GM18505 (cell line): Measurements from ENCODE around the gene AKT2.

Experiments
- ATAC-seq: cut with Tn5 transposase; IDR thresholded peaks from one replicate; pipeline ENCODE4 v1.9.1; 2021; ENCODE audit not compliant: unreplicated experiment
- POLR2A ChIP-seq: IDR thresholded peaks from 4 replicates; pipeline ENCODE4 v1.6.1; 2011; ENCODE audit warnings: borderline replicate concordance; ENCODE audit not compliant: insufficient read depth, insufficient read length; ENCODE audit errors: extremely low read depth

Gene AKT2

GRCh38 chr19:40213882-40214570, 71.1 kb downstream of the AKT2 start:
- TF ChIP-seq POLR2A = no peak
- no peak for ATAC-seq

DNA sequence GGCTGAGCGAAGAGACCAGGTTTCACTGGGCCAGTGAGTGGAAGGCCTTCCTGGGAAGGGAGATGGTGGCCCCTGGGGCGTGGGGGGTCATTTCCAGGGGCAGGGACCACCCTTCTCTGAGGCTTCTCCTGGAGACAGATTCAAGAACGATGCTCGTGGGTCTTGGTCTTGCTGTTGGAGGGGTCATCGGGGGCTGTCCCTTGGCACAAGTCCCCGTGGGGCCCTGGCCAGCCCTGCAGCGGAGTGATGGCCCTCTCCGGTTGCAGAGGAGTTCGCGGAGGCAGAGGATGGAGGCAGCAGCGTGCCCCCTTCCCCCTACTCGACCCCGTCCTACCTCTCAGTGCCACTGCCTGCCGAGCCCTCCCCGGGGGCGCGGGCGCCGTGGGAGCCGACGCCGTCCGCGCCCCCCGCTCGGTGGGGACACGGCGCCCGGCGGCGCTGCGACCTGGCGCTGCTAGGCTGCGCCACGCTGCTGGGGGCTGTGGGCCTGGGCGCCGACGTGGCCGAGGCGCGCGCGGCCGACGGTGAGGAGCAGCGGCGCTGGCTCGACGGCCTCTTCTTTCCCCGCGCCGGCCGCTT, 71.8 kb downstream of the AKT2 start:
- ATAC-seq = no peak
- no peak for TF ChIP-seq POLR2A

DNA sequence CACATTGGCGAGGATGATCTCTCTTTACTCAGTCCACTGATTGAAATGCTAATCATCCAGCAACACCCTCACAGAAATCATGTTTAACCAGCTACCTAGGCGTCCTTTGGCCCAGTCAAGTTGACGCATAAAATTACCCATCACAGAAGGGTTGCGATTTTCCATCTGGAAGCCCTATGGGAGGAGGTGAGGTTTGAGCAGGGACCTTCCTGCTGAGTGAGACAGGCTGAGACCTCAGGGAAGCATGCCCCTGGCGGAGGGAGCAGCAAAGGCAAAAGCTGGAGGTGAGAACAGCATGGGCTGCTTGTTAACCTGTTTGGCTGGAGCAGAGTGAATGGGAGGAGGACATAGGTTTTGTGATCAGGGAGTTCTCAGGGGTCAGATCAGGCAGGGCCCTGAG, 74.3 kb downstream of the AKT2 start:
- TF ChIP-seq POLR2A = no peak
- ATAC-seq = no peak

GRCh38 chr19:40208602-40209001, 76.5 kb downstream of the AKT2 start:
- TF ChIP-seq POLR2A = no peak
- ATAC-seq = no peak

GRCh38 chr19:40205760-40206159, 79.4 kb downstream of the AKT2 start:
- TF ChIP-seq POLR2A = no peak
- no peak for ATAC-seq

- ATAC-seq = no peak
- no peak for TF ChIP-seq POLR2A
Observed at GRCh38 chr19:40204381-40204780, 80.8 kb downstream of the AKT2 start.

- no peak for ATAC-seq
- no peak for TF ChIP-seq POLR2A
Observed at GRCh38 chr19:40200341-40201099, 84.6 kb downstream of the AKT2 start.

DNA sequence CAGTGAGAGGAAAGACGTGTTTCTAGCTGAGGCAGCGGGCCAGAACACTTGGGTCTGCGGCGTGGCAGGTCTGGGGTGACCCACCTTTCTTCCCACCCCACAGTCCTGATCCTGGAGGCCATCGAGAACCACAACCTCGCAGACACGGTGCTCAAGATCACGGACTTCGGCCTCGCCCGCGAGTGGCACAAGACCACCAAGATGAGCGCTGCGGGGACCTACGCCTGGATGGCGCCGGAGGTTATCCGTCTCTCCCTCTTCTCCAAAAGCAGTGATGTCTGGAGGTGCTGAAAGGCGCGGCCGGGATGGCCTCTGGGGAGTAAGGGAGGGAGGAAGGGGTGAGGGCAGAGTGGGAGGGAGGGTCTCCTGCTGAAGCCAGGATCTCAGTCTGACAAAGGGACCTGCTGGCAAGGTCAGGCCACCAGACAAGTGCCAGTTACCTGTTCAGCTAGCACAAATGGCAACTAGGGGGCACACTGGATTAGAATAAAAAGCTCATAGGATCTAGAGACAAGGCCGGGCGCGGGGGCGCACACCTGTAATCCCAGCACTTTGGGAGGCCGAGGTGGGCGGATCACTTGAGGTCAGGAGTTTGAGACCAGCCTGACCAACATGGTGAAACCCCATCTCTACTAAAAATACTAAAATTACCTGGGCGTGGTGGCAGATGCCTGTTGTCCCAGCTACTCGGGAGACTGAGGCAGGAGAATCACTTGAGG, 86.7 kb downstream of the AKT2 start:
- TF ChIP-seq POLR2A = no peak
- ATAC-seq = no peak

- ATAC-seq = no peak
Observed at GRCh38 chr19:40193587-40193849, 91.6 kb downstream of the AKT2 start.

DNA sequence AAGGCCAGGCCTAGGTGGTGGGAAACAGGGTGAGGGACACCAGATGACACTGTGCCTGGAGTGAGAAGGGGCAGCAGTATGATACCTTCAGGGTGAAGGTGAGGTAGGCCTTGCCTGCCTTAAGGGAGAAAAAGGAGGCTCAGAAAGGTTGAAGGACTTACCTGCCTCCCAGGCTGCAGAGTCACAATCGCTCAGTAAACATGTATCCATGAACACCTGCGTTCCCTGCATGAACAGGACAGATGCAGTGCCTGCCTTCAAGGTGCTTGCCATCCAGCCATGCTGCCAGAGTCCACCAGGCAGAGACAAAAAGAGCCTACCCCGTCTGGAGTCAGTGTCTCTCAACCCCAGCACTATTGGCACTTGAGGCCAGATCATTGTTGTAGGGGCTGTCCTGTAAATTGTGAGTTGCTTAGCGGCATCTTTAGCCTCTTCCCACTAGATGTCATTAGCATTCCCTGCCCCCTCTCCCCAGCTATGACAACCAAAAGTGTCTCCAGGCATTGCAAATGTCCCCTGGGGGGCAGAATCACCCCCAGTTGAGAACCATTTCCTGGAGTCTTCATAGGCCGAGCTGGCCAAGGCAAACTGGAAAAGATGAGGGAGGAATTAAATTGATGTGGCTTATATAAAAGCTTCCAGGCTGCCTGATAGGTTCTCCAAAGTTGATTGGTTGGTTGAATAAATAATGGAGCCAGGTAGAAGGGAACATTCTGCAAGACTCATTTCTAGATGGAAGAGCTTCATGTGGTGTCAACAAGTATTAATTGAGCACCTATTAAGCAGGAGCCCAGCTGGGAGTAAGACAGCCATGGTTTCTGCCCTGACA, 92.2 kb downstream of the AKT2 start:
- no peak for TF ChIP-seq POLR2A
- ATAC-seq = no peak

More at GRCh38 chr19:40193587-40193849, 91.6 kb downstream of the AKT2 start:
- no peak for TF ChIP-seq POLR2A

DNA sequence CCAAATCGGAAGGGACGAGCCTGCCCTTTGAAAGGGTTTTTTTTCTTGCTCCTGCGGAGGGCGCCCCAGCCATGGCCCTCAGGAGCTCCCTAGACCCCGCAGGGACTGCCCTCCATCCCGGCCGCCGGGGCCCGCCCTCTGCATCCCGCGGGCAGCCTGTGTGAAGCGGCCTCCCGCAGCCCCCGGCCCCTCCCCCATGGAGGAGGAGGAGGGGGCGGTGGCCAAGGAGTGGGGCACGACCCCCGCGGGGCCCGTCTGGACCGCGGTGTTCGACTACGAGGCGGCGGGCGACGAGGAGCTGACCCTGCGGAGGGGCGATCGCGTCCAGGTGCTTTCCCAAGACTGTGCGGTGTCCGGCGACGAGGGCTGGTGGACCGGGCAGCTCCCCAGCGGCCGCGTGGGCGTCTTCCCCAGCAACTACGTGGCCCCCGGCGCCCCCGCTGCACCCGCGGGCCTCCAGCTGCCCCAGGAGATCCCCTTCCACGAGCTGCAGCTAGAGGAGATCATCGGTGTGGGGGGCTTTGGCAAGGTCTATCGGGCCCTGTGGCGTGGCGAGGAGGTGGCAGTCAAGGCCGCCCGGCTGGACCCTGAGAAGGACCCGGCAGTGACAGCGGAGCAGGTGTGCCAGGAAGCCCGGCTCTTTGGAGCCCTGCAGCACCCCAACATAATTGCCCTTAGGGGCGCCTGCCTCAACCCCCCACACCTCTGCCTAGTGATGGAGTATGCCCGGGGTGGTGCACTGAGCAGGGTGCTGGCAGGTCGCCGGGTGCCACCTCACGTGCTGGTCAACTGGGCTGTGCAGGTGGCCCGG, 93.1 kb downstream of the AKT2 start:
- peak; percentile 26 for ATAC-seq
- no peak for TF ChIP-seq POLR2A

DNA sequence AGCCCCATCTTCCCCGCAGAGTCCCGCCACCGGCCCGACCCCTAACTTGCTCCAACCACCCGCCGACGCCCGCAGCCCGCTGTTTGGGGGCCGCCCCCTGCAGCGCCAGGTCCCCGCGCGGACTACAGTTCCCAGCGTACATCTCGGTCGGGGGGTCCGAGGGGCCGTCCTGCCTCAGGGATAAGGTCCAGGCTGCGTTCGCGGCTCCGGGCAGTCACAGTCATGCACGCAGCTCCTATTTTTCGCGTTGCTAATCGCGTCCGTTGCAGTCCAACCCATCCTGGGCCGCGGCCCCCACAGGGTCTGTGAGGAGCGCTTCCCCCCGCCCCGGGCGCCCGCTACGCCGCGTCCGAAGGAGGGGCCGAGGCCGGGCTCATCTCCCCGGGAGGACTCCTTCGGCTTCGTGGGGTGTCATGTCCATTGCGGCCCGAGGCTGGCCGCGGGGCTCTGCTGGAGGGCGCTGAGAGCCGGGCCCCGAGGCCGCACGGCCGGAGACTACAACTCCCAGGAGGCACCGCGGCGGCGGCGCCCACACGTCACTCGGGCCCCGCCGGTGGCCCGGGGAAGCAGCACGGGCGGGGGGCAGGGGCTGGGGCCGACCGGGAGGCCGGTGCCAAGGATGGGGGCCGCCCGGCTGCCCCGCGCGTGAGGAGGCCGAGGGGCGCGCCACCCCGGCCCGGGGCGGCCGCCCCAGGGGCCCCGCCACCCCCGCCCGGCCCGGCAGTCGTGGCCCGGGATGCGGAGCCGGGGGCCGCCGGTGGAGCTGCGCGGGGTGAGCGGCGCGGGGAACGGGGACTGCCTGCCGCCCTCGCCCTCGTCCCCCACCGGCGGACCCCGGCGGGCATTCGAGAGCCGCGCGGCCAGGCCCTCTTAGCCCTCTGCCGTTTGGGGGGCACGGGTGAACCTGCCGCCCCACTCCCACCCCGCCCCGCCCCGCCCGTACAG, 94.0 kb downstream of the AKT2 start, which contains the start of gene MAP3K10:
TSS of gene MAP3K10 (plus strand) at position 536 of the 945 bp plus-strand sequence. CDS start 606 bp downstream, outside the sequence.
- ATAC-seq = peak; percentile 76

More for the DNA sequence above, 94.0 kb downstream of the AKT2 start, which contains the start of gene MAP3K10:
- TF ChIP-seq POLR2A = peak; percentile 56
